Head of caudate nucleus (tissue), 42 donors: ENCODE measurements around the gene IMMP2L.

Experiments
- DNase-seq, 42 donors: peaks; one replicate each; pipeline versions ENCODE4 v3.0.0 to v3.0.0-alpha.2; 2020 to 2021; ENCODE audit warnings: mixed read lengths in 7 of 42
- intact Hi-C: fragments of 100-400 bp; cut with DNase I; formaldehyde crosslinking; loops from one replicate; pipeline ENCODE4 v1.15.0; 2022

Gene IMMP2L

GRCh38 chr7:111047595-111047994 lies 514.7 kb downstream of the IMMP2L start:
- intact Hi-C loops, result no loop called here
- DNase-seq, result no peak

- intact Hi-C loops, result no loop called here
- no peak for DNase-seq
Observed at GRCh38 chr7:111045449-111045848, 516.8 kb downstream of the IMMP2L start.

- intact Hi-C loops, result no loop called here
- DNase-seq, result no peak
Observed at GRCh38 chr7:111043561-111043960, 518.7 kb downstream of the IMMP2L start.

GRCh38 chr7:111042842-111043241 lies 519.5 kb downstream of the IMMP2L start:
- intact Hi-C loops, result no loop called here
- no peak for DNase-seq

- no peak for DNase-seq
- intact Hi-C loops, result no loop called here
Observed at GRCh38 chr7:111041577-111041976, 520.7 kb downstream of the IMMP2L start.

- intact Hi-C loops, result no loop called here
- DNase-seq, result no peak
Observed at GRCh38 chr7:111038185-111038584, 524.1 kb downstream of the IMMP2L start.

GRCh38 chr7:111031916-111032315 lies 530.4 kb downstream of the IMMP2L start:
- intact Hi-C loops, result no loop called here
- no peak for DNase-seq

- no peak for DNase-seq
- intact Hi-C loops, result no loop called here
Observed at GRCh38 chr7:111030336-111030735, 532.0 kb downstream of the IMMP2L start.

- intact Hi-C loops, result no loop called here
- DNase-seq, result peak in 21 of 42 donors; percentile 4 to 67 (median 38)
Observed at GRCh38 chr7:111029574-111030251, 532.6 kb downstream of the IMMP2L start.

- no peak for DNase-seq
- intact Hi-C loops, result no loop called here
Observed at GRCh38 chr7:111029141-111029572, 533.1 kb downstream of the IMMP2L start.

GRCh38 chr7:111027396-111027795 lies 534.9 kb downstream of the IMMP2L start:
- intact Hi-C loops, result no loop called here
- no peak for DNase-seq

GRCh38 chr7:111026806-111027205 lies 535.5 kb downstream of the IMMP2L start:
- DNase-seq, result no peak
- intact Hi-C loops, result no loop called here

GRCh38 chr7:111026343-111026742 lies 535.9 kb downstream of the IMMP2L start:
- intact Hi-C loops, result no loop called here
- DNase-seq, result no peak

GRCh38 chr7:111025006-111025405 lies 537.3 kb downstream of the IMMP2L start:
- intact Hi-C loops, result no loop called here
- no peak for DNase-seq

- DNase-seq, result peak in 1 of 42 donors; percentile 36
- intact Hi-C loops, result no loop called here
Observed at GRCh38 chr7:111018960-111019736, 543.1 kb downstream of the IMMP2L start.

GRCh38 chr7:111018447-111018846 lies 543.8 kb downstream of the IMMP2L start:
- DNase-seq, result no peak
- intact Hi-C loops, result no loop called here

- DNase-seq, result no peak
- intact Hi-C loops, result no loop called here
Observed at GRCh38 chr7:111014079-111014478, 548.2 kb downstream of the IMMP2L start.

- intact Hi-C loops, result no loop called here
- peak in 5 of 42 donors; percentile 3 to 37 (median 16) for DNase-seq
Observed at GRCh38 chr7:111012799-111013675, 549.3 kb downstream of the IMMP2L start.

- intact Hi-C loops, result no loop called here
- no peak for DNase-seq
Observed at GRCh38 chr7:111012149-111012548, 550.1 kb downstream of the IMMP2L start.

- no peak for DNase-seq
- intact Hi-C loops, result no loop called here
Observed at GRCh38 chr7:111011520-111011919, 550.8 kb downstream of the IMMP2L start.
